Stimulated activated CD8-positive, alpha-beta memory T cell treated with anti-CD3 and anti-CD28 coated beads, Interleukin-7, amount 100 ng/mL, for 24 hours (primary cell): Measurements from ENCODE around the gene CCDC93.

Experiments used
- DNase-seq: peaks from one replicate; pipeline ENCODE4 v3.0.0-alpha.2; 2020; ENCODE audit warnings: low read depth

CCDC93 gene

DNA sequence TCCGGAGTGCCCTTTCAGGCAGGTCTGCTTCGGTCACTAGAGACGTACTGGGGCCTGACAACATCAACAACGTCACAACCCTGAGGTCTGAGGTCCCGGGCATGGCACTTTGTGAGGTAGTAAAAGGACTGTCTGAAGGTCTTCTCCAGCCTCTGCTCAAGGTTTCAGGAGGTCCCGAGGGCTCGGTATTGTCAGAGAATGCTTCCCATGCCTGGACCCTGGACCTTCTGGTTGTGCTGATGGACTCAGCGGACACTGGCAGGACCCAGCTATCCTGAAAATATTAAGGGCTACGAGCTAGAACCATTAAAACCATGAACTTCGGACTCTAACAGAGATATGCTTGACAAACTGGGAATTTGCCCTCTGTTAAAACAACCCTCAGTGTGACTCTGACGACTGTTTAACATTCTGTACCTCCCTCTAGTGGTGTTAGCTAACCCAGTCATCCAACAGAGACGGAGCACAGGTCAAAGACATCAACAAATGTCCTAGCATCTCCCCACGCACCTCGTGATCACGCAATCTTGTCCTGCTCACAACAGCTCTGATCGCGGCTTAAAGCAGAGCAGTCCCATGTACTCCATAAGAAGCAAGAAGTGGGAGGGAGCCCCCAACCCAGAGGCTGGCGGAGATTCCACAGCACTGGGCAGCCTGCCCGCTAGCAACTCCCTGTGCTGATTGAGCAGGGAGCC lies 96.5 kb downstream of the CCDC93 start:
- DNase-seq: no peak

GRCh38 chr2:117902933-117903332 lies 110.9 kb downstream of the CCDC93 start:
- no peak for DNase-seq

DNA sequence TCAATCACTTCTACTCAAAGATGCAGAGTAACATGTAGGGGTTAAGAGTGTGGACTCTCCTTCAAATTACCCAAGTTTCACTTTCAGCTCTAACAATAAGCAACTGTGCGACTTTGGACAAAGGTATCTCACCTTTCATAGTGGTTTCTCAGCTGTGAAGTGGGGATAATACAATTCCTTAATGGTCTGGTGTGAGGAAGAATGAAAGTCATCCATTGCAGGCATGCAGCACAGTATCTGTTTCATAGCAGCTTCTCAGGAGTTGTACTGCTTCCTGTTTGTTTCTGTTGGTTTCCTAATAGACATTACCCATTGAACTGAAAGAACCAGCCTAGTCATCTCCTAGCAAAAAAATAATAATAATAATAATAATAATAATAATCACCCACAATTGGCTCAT lies 125.0 kb downstream of the CCDC93 start:
- DNase-seq: no peak

DNA sequence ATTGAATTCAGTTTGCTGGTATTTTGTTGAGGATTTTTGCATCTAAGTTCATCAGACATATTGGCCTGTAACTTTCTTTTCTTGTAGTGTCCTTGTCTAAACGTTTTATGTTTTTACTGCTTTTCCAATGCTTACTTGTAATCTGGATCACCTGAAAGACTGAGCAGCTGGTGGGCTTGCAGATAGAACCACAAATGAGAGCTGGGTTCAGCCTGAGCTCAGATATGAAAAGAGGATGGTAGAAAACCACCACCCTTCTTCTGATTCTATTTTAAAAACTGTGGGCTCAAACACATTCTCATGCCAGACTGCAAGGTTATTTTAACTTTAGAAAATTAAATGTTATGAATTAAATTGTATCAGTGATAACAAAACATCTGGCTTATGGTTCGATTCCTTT lies 128.6 kb downstream of the CCDC93 start:
- DNase-seq: no peak

- DNase-seq: no peak
These were observed 134.9 kb downstream of the CCDC93 start for GRCh38 chr2:117879003-117879402.

GRCh38 chr2:117875786-117876185 lies 138.1 kb downstream of the CCDC93 start:
- DNase-seq: no peak
